HG03460 (cell line): ENCODE measurements around the gene SLC9A9.

Experiments used
- ATAC-seq: cut with Tn5 transposase; IDR thresholded peaks from one replicate; pipeline ENCODE4 v1.9.1; 2021; ENCODE audit not compliant: unreplicated experiment

The SLC9A9 gene

GRCh38 chr3:143848704-143849103 is 436 bp upstream of the SLC9A9 start:
- no peak for ATAC-seq

- ATAC-seq, result no peak
Observed at GRCh38 chr3:143843587-143843986, 4.7 kb downstream of the SLC9A9 start.

GRCh38 chr3:143840636-143841035 is 7.6 kb downstream of the SLC9A9 start:
- ATAC-seq, result no peak

DNA sequence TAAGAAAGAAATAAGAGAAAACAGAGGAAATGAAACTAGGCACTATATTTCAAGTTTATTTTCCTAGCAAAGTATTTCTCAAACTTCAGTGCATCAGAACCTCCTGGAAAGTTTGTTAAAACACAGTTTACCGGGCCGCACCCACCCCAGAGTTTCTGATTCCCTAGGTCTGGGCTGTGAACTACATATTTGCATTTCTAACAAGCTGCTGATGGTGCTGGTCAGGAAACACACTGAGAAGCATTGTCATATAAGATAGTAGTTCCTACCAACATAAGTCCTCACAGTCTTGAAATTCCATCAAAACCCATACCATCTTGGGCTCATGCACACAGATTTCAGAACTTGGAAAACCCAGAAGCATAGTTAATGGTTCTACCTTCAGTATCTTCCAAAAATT is 8.3 kb downstream of the SLC9A9 start:
- ATAC-seq, result peak; percentile 65

- ATAC-seq, result no peak
Observed at GRCh38 chr3:143837076-143837475, 11.2 kb downstream of the SLC9A9 start.

GRCh38 chr3:143835312-143835711 is 13.0 kb downstream of the SLC9A9 start:
- ATAC-seq, result no peak

- peak; percentile 45 for ATAC-seq
Observed at GRCh38 chr3:143832433-143832832, 15.8 kb downstream of the SLC9A9 start.

- ATAC-seq, result peak; percentile 68
Observed at GRCh38 chr3:143831994-143832393, 16.3 kb downstream of the SLC9A9 start.

GRCh38 chr3:143831208-143831607 is 17.1 kb downstream of the SLC9A9 start:
- no peak for ATAC-seq

DNA sequence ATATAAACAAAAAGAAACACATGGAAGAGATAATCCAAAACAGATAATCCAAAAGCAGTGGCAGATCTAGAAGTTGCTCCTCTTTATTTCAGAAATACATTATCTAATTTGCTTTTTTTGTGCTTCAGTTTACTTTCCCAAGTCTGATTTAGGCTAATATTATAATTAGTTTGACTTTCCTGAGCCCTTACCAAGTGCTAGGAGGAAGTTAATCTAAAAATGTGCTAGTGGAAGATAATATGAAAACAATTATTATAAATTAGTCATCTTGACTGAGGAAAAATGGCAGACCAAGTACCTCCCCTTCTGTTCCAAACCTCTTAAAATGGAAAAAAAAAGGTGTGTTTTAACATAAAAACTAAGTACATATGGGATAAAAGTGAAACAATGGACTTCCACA is 17.5 kb downstream of the SLC9A9 start:
- ATAC-seq, result no peak

- ATAC-seq, result no peak
Observed at GRCh38 chr3:143830063-143830462, 18.2 kb downstream of the SLC9A9 start.

GRCh38 chr3:143827425-143827824 is 20.8 kb downstream of the SLC9A9 start:
- ATAC-seq, result no peak

- ATAC-seq, result no peak
Observed at GRCh38 chr3:143826296-143826695, 22.0 kb downstream of the SLC9A9 start.

- ATAC-seq, result peak; percentile 64
Observed at GRCh38 chr3:143825513-143825912, 22.8 kb downstream of the SLC9A9 start.

DNA sequence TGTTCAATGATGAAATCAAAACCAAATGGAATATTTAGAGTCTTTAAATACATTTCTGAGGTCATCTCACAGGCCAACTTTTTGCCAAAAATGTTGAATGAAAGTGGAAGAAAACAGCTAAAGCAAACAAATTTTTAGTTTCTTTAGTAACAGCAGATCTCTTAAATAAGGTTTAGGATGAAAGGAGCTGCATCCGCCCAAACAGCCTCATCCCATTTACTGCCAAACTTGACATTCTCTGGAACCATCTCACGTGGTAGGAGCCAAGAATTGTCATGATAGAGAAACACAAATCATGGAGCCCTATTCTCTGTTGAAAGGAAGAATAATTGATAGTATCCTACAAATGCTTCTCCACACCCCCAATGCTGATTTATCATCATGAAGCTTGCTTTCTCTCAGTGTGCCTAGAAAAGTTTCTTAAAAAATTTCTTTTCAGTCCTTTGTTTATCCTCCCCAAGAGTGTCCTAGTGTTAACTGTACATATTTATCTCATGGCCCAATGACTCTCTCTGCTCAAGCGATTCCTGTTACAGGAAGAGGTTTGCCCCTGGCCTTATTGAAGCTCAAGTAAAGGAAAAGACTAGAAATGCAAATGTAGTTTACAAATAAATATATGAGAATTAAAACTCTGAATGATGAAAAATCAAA is 23.4 kb downstream of the SLC9A9 start:
- ATAC-seq, result no peak

GRCh38 chr3:143822798-143823197 is 25.5 kb downstream of the SLC9A9 start:
- ATAC-seq, result no peak

DNA sequence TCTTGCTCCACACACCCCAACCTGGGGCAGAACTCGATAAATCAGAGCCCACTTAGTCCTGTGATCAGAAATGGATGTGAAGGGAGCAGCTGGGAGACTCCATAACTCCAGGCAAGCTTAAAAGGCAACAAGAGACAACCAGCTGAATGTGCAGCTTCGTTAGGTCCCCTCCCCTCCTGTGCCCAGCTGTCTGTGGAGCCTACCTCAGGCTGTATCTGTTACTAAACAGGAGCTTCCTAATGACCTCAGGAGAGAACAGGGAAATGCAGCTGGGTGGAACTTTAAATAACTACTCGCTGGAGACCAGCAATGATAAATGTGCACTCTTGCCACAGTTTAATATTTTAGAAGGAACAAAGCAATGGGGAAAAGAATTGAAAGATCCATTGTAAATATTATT is 25.9 kb downstream of the SLC9A9 start:
- no peak for ATAC-seq

DNA sequence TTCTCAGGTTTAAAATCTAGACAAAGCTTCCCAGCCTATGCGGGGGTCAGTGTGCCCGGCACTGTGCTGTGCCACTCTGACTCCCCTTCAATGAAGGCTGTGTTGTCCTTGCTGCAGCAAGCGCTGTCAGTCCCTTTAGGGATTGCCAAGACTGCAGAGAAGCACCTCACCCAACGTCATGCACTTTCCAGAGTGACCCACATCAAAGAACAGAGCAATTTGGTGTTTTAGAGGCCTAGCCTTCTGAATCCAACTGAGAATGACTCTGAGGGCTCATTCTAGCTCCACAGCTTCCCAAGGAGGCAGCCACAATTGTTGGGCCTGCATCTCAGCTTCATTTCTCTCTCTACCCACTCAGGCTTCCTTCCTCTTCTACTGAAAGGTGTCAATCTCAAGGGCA is 26.4 kb downstream of the SLC9A9 start:
- no peak for ATAC-seq

- no peak for ATAC-seq
Observed at GRCh38 chr3:143820466-143821221, 27.6 kb downstream of the SLC9A9 start.

DNA sequence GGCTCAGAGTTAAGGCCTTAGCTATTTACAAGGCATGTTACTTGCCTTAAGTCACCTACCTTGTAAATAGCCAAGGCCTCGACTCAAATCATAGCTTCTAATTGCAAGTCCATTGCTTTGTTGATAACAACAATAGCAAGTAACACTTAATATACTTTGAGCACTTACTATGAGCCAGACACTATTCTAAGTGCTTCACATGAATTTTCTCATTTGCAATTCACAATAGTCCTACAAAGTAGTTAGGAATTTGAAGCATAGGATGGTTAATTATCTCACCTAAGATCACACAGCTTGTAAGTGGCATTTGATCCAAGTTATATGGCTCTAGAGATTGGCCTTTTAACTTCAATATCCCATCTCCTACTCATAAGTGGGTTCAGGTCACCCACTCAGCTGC is 28.4 kb downstream of the SLC9A9 start:
- ATAC-seq, result no peak

DNA sequence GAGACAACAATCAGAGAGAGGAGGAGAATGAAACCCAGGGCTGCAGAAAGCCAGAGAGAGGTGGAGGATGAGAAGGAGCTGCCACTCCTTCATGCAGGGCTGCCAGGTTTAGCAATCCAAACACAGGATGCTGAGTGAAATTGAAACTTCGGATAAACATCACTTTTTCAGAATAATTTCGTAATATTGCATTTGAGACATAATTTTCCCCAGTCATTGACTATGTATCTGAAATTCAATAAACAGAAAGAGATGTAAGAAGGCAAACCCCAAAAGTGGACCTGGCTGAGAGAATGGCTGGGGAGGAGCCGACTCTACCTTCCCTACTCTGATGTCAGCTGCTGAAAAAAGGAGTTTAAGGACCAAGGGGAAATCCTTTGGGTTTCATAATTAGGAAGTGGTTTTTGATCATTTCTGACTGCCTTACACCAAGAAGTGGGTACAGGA is 33.8 kb downstream of the SLC9A9 start:
- peak; percentile 47 for ATAC-seq

DNA sequence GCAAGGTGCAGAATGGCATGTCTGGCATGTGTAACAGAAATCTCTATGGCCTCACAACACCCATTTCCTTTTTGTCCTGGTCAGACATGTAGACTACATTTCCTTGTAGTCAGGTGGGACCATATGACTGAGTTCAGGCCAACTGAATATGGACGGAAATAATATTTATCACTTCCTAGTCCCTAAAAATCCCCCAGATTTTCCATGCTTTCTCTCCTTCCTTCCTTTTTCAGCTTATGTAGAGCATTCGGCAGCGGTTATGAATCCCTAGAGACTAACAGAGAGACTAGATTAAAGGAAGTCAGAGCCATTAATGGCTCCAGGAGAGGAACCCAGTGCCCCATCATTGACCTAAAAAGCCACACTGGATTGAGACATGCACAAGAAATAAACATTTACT is 35.8 kb downstream of the SLC9A9 start:
- no peak for ATAC-seq

DNA sequence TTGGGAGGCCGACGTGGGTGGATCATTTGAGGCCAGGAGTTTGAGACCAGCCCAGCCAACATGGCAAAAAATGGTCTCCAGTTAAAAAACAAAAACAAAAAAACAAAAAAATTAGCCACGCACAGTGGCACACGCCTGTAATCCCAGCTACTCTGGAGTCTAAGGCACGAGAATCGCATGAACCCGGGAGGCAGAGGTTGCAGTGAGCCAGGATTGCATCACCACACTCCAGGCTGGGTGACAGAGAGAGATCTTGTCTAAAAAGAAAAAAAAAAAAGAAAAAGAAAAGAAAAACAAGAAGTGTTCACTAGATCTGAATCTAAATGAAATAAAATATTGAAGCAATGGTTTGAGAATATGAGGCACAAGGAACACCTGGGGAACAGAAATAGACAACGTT is 36.7 kb downstream of the SLC9A9 start:
- ATAC-seq, result no peak
